SK-N-SH treated with all-trans-retinoic acid at 6 μM for 48 hours (cell line): ENCODE data around the gene HPRT1.

Experiments used
- ATAC-seq: fragments of 200-7000 bp; cut with Tn5 transposase; 3 replicates; pipeline ENCODE4 v1.9.1; 2020; ENCODE audit warnings: mild to moderate bottlenecking, moderate library complexity
- ARNTL ChIP-seq: fragments of 450-650 bp; formaldehyde crosslinking; IDR thresholded peaks from 2 replicates; pipeline ENCODE4 v1.5.0; 2020; ENCODE audit warnings: low read depth, mild to moderate bottlenecking, moderate library complexity, borderline replicate concordance
- BACH2 ChIP-seq: fragments of 250-450 bp; sonication (Bioruptor Pico); IDR thresholded peaks from 2 replicates; pipeline ENCODE4 v1.9.0; 2021; ENCODE audit warnings: mild to moderate bottlenecking, borderline replicate concordance
- CSDC2 ChIP-seq: fragments of 250-450 bp; sonication (Bioruptor Pico); IDR thresholded peaks from 2 replicates; pipeline ENCODE4 v1.5.0; 2020; ENCODE audit warnings: mild to moderate bottlenecking, moderate library complexity
- CSRNP3 ChIP-seq: fragments of 250-450 bp; sonication (Bioruptor Pico); IDR thresholded peaks from 2 replicates; pipeline ENCODE4 v1.5.1; 2021; ENCODE audit warnings: mild to moderate bottlenecking, moderate library complexity
- ESRRG ChIP-seq: fragments of 250-450 bp; sonication (Bioruptor Pico); IDR thresholded peaks from 2 replicates; pipeline ENCODE4 v1.6.1; 2021; ENCODE audit warnings: mild to moderate bottlenecking
- GLIS3 ChIP-seq: fragments of 250-450 bp; sonication (Bioruptor Pico); IDR thresholded peaks from 2 replicates; pipeline ENCODE4 v1.5.0; 2020; ENCODE audit warnings: mild to moderate bottlenecking, moderate library complexity
- ISL1 ChIP-seq: fragments of 250-450 bp; sonication (Bioruptor Pico); IDR thresholded peaks from 2 replicates; pipeline ENCODE4 v2.1.2; 2022; ENCODE audit warnings: mild to moderate bottlenecking, moderate library complexity
- POU6F1 ChIP-seq: fragments of 250-450 bp; sonication (Bioruptor Pico); IDR thresholded peaks from 2 replicates; pipeline ENCODE4 v1.8.0; 2021; ENCODE audit warnings: low read depth, mild to moderate bottlenecking, moderate library complexity, borderline replicate concordance
- PPARA ChIP-seq: fragments of 250-450 bp; sonication (Bioruptor Pico); IDR thresholded peaks from 2 replicates; pipeline ENCODE4 v1.5.0; 2020; ENCODE audit warnings: mild to moderate bottlenecking, borderline replicate concordance
- SNAI2 ChIP-seq: fragments of 250-450 bp; sonication (Bioruptor Pico); IDR thresholded peaks from 2 replicates; pipeline ENCODE4 v1.5.0; 2020; ENCODE audit warnings: mild to moderate bottlenecking, moderate library complexity
- TCF4 ChIP-seq: fragments of 250-450 bp; sonication (Bioruptor Pico); IDR thresholded peaks from 2 replicates; pipeline ENCODE4 v1.8.0; 2021; ENCODE audit warnings: mild to moderate bottlenecking, moderate library complexity, borderline replicate concordance
- TSHZ2 ChIP-seq: fragments of 250-450 bp; sonication (Bioruptor Pico); IDR thresholded peaks from 2 replicates; pipeline ENCODE4 v1.5.0; 2020; ENCODE audit warnings: mild to moderate bottlenecking, moderate library complexity
- ZC3H10 ChIP-seq: fragments of 250-450 bp; sonication (Bioruptor Pico); IDR thresholded peaks from 2 replicates; pipeline ENCODE4 v1.5.1; 2021; ENCODE audit warnings: mild to moderate bottlenecking, moderate library complexity
- ZFP3 ChIP-seq: fragments of 250-450 bp; sonication (Bioruptor Pico); IDR thresholded peaks from 2 replicates; pipeline ENCODE4 v1.5.0; 2020; ENCODE audit warnings: mild to moderate bottlenecking, moderate library complexity
- ZFP30 ChIP-seq: fragments of 450-650 bp; formaldehyde crosslinking; IDR thresholded peaks from 2 replicates; pipeline ENCODE4 v1.5.0; 2022; ENCODE audit warnings: mild to moderate bottlenecking, moderate library complexity
- ZNF565 ChIP-seq: fragments of 450-650 bp; formaldehyde crosslinking; conservative IDR thresholded peaks from 2 replicates; pipeline ENCODE4 v1.5.0; 2020; ENCODE audit warnings: low read depth, mild to moderate bottlenecking, moderate library complexity
- ZNF70 ChIP-seq: fragments of 450-650 bp; formaldehyde crosslinking; IDR thresholded peaks from 2 replicates; pipeline ENCODE4 v1.5.0; 2020; ENCODE audit warnings: mild to moderate bottlenecking, moderate library complexity
- ZNF8 ChIP-seq: fragments of 450-650 bp; formaldehyde crosslinking; IDR thresholded peaks from 2 replicates; pipeline ENCODE4 v1.5.0; 2020; ENCODE audit warnings: mild to moderate bottlenecking, moderate library complexity
- TF ChIP-seq, protein P1 (sequence below): fragments of 250-450 bp; sonication (Bioruptor Pico); IDR thresholded peaks from 2 replicates; pipeline ENCODE4 v1.5.1; 2020; ENCODE audit warnings: low read depth, mild to moderate bottlenecking, moderate library complexity

HPRT1 gene

GRCh38 chrX:134512566-134512965, 52.6 kb downstream of the HPRT1 start:
- ATAC-seq, result peak; percentile 97
- TF ChIP-seq ESRRG (no peak), TCF4 (CRISPR knock-in tag) (no peak), BACH2 (no peak), SNAI2 (CRISPR knock-in tag) (no peak)

GRCh38 chrX:134513091-134513490, 53.1 kb downstream of the HPRT1 start:
- TF ChIP-seq POU6F1 (CRISPR knock-in tag) (no peak), PPARA (CRISPR knock-in tag) (no peak), GLIS3 (no peak), ZFP3 (CRISPR knock-in tag) (no peak), ISL1 (CRISPR knock-in tag) (no peak), ZC3H10 (CRISPR knock-in tag) (no peak), SNAI2 (CRISPR knock-in tag) (no peak), TSHZ2 (CRISPR knock-in tag) (no peak), CSRNP3 (CRISPR knock-in tag) (no peak), ESRRG (no peak), ARNTL (CRISPR knock-in tag) (no peak), ZFP30 (CRISPR knock-in tag) (no peak), ZNF70 (CRISPR knock-in tag) (no peak)
- TF ChIP-seq, protein P1, sequence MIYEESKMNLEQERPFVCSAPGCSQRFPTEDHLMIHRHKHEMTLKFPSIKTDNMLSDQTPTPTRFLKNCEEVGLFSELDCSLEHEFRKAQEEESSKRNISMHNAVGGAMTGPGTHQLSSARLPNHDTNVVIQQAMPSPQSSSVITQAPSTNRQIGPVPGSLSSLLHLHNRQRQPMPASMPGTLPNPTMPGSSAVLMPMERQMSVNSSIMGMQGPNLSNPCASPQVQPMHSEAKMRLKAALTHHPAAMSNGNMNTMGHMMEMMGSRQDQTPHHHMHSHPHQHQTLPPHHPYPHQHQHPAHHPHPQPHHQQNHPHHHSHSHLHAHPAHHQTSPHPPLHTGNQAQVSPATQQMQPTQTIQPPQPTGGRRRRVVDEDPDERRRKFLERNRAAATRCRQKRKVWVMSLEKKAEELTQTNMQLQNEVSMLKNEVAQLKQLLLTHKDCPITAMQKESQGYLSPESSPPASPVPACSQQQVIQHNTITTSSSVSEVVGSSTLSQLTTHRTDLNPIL (CRISPR knock-in tag), result no peak
- ATAC-seq, result peak; percentile 13; the same call in 1 of the 3 replicates

DNA sequence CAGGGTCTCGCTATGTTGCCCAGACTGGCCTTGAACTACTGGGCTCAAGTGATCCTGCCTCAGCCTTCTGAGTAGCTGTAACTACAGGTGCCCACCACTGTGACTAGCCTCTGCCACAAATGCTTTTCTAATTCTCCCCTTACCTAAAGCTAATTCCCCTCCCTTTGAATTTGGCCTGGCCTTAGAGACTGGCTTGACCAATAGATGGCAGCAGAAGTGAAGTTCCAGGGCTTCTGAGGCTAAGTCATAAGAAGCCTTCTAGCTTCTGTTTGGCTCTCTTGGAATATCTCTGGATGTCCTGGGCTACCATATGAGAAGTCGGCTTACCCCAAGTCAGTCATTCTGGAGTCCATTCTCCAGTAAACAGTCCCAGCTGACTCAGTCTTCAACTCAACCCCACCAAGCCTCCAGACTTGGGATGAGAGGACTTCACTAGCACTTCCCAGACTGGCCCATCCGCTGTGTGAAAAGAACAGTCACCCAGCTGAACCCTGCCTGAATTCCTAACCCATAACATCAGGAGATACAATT, 61.0 kb downstream of the HPRT1 start:
- TF ChIP-seq, protein P1 (CRISPR knock-in tag), result no peak
- no peak for TF ChIP-seq PPARA (CRISPR knock-in tag)
- TF ChIP-seq BACH2, result no peak
- no peak for TF ChIP-seq ZNF8 (CRISPR knock-in tag)
- no peak for TF ChIP-seq CSRNP3 (CRISPR knock-in tag)
- TF ChIP-seq SNAI2 (CRISPR knock-in tag), result no peak
- TF ChIP-seq GLIS3, result no peak
- no peak for TF ChIP-seq ESRRG
- TF ChIP-seq CSDC2 (CRISPR knock-in tag), result no peak
- no peak for TF ChIP-seq ZNF565
- TF ChIP-seq ZNF70 (CRISPR knock-in tag), result no peak
- TF ChIP-seq, all 23 proteins: peak for 0
- ATAC-seq, result peak; percentile 97
